CD4-positive, alpha-beta T cell treated with Interleukin-10 for 1 hour (primary cell): Measurements from ENCODE around the gene NDOR1.

Source experiments
- DNase-seq: peaks from one replicate; pipeline ENCODE4 v3.0.0-alpha.2; 2020

The NDOR1 gene

DNA sequence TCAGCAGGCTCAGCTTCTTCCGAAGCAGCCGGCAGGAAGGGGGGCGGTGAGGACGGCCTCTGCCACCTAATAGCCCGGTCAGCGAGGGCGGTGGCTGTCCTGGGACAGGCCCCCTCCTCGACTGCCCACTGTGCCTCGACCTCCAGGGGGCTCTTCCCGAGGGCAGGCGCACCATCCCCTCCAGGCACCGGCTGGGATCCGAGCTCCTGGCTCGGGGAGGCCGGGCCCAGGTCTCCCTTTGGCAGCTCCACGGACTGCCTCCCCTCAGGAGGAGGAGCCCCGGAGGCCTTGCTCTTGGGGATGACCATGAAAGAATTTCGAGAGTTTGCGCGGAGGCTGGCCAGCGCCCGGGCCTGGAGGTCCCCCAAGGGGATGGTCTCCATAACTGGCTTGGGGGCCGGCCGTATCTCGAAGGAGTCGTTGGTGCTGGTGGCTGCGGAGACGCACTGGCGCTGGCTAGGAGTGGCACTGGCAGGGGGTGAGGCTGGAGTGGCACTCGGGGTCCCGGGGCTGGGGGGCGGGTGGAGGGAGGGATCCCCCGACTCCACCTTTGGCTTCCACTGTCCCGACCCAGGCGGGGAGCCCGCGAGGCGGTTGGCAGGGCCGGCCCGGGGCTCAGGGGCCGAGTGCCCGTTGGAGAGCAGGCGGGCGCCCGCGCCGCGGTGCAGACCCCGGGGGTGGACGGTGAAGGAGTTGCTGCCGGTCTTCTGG is 5.9 kb upstream of the NDOR1 start:
- no peak for DNase-seq

DNA sequence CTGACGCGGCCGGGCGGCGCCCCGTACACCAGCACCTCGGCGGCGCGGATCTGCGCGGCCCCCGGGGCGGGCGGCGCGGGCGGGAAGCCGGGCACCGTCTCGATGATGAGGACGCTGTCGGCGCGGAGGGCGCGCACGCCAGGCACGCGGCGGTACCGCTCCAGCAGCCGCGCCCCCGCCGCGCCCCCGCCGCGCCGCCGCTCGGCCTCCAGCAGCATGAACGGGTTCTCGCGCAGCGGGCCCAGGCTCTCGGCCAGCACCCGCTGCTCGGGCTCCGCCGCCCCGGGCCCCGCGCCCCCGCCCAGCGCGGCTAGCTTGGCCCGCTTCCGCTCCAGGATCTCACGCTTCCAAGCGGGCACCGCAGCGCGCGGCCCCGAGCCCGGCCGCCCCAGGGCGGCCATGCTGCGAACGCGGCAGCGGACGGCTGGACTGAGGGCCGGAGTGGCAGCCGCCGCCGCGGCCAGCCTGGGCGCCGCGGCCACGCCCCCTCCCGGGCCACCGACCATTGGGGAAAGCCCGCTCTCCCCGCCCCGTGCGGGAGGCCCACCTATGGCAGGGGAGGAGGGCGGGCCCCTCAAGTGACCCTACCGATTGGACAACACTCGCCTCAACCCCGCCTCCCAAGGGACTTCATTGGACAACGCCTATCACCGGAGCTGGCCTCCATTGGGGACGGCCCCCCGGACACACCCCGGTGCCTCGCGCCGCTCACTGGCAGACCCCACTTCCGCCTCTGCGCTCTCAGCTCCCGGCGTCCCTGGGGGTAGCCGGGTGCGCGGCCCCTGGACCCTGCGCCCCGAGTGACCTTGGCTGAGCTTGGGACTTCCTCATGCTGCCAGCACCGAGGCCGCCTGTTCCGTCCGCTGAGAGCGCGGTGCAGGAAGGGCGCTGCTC is 4.9 kb upstream of the NDOR1 start, which contains the start of gene TPRN:
Gene TPRN (minus strand): TSS at position 431 of the 894 bp plus-strand sequence. CDS start 30 bp downstream, at position 401.
- peak; percentile 98 for DNase-seq

DNA sequence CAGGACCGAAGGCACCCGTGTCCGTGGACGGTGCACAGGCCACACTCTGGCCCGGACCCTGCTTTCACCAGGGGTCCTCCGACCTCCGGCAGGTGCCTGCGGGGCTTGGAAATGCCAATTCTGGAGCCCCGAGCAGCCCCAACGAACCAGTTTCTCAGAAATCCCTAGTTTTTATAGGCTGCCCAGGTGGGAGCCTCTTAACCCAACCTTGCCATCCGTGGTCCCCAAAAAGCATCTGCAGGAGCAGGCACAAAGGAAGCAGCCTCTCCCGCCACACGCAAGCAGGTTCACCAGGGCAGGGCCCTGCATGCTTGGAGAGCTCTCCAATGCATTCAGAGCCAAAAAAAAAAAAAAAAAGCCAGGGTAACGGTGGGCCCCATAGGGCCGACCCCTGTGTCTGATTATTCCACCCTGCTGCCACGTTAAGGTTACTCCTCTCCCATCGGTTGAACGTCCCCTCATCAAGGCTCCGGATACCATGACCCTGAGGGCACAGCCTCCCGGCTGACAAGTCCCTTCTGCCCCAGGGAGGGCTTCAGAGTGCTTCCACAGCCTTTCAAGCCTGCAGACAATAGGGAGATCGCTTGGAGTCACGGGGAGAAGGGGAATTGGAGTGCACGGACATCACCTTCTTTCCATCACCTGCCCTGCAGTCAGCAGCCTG is 4.2 kb upstream of the NDOR1 start:
- DNase-seq = no peak

DNA sequence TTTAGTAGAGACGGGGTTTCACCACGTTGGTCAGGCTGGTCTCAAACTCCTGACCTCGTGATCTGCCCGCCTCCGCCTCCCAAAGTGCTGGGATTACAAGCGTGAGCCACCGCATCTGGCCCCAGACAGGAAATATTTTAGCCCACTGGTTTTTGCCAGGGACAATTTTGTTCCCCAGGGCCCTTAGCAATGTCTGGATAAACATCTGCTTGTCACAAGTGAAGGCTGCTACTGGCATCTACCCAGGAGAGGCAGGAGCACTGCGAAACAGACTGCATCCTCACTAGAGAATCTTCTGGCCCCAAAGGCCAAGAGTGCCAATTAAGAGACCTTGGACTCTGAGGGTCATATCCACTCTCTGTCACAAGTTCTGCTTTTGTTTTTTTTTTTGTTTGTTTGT is 2.5 kb upstream of the NDOR1 start:
- DNase-seq = no peak

DNA sequence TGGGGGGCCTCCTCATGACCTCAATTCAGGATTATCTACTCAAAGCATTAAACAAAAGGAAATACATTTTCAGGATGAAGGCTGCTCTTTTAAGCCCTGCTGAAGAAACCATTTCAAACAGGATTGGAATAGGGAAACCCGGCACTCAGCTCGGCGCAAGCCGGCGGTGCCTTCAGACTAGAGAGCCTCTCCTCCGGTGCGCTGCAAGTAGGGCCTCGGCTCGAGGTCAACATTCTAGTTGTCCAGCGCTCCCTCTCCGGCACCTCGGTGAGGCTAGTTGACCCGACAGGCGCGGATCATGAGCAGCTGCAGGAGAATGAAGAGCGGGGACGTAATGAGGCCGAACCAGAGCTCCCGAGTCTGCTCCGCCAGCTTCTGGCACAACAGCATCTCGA is 772 bp upstream of the NDOR1 start:
- no peak for DNase-seq

DNA sequence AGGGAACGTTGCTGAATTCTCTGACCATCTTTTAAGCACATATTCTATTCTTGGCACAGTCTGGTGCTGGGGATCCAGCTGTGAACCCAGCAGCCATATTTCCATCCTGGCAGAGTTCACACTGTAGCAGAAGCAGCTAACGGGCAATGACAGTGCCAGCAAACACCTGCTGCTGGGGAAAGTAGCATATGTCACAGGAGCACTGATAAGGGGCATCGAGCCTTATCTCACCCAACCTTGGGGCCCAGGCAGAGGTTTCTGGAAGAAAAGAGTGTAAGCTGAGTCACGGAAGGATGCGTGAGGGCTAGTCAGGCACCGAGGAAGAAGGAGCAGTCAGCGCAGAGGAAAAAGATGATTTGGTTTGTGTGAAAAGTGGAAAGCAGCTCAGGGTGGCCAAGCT is 1.1 kb downstream of the NDOR1 start:
- no peak for DNase-seq

DNA sequence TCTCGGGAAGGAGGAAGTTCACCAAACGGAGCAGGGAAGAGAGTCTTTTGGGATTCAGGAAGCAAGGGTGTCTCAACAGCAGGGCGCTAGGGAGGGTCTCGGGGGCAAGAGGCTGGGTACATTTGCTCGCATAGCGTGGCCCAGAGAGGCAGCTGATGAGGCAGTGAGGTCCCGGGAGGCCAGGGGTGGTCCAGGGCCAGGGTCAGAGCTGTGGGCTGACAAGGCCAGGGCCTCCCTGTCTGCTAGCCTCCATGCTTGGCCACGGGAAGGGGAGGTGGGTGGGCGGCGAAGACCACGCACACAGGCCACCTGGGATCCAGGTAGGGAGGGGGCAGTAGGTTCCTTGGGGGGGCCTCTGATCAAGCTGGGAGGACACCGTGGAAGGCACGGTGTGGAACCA is 6.0 kb downstream of the NDOR1 start:
- no peak for DNase-seq

DNA sequence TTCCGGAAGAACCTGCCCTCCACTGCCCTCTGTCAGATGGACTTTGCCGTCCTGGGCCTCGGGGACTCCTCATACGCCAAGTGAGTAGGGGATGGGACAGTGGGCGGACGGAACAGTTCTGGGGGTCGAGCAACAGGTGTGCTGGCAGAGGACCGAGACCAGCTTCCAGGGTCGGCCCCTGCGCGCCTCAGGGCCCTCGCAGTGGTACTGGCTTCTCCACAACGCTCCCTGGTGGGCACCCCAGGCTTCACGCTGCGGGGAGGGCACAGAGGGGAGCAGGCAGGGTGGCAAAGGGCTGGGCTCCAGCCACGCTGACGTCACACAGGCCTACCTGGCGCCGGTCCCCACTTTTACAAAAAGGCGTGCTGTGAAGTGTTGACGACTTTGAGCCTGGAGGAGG is 7.0 kb downstream of the NDOR1 start:
- DNase-seq = no peak

DNA sequence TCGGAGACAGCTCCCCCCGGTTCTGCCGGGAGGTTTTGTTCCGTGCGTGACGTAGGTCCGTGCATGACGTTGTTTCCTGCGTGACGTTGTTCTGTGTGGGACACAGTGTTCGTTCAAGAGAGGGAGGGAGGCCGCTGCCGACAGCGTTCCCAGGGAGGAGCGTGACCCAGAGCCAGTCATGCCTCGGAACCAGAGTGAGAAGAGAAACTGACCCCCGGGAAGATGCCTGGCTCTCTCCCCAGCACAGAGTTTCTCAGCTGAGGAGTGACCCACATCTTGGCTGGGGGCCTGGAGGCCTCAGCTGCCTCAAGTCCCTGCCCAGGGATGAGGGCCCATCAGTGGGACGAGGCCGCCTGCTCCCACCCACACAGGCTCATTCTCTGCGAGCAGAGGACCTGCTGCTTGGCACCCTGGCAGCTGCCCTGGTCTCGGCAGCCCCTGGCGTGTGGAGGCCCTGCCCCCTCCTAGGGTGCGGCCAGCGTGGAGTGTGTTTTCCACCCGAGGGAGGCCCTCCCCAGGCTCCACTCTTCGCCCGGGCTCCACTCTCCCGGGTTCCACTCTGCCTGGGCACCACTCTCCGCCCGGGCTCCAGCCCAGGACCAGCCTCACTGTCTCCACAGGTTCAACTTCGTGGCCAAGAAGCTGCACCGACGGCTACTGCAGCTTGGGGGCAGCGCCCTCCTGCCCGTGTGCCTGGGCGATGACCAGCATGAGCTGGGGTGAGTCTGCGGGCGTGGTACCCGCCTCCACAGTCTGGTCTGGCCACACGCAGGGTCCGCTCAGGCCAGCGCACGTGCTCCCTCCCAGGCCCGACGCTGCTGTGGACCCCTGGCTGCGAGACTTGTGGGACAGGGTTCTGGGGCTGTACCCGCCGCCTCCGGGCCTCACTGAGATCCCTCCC is 7.9 kb downstream of the NDOR1 start:
- no peak for DNase-seq

DNA sequence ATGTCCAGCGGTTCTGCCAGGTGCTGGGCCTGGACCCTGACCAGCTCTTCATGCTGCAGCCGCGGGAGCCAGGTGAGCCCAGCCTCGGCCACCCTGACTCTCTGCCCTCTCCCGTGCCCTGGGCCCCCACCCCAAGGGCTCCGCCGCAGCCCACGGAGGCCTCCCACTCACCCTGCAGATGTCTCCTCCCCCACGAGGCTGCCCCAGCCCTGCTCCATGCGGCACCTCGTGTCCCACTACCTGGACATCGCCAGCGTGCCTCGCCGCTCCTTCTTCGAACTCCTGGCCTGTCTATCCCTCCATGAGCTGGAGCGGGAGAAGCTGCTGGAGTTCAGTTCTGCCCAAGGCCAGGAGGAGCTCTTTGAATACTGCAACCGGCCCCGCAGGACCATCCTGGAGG is 9.1 kb downstream of the NDOR1 start:
- DNase-seq = no peak

DNA sequence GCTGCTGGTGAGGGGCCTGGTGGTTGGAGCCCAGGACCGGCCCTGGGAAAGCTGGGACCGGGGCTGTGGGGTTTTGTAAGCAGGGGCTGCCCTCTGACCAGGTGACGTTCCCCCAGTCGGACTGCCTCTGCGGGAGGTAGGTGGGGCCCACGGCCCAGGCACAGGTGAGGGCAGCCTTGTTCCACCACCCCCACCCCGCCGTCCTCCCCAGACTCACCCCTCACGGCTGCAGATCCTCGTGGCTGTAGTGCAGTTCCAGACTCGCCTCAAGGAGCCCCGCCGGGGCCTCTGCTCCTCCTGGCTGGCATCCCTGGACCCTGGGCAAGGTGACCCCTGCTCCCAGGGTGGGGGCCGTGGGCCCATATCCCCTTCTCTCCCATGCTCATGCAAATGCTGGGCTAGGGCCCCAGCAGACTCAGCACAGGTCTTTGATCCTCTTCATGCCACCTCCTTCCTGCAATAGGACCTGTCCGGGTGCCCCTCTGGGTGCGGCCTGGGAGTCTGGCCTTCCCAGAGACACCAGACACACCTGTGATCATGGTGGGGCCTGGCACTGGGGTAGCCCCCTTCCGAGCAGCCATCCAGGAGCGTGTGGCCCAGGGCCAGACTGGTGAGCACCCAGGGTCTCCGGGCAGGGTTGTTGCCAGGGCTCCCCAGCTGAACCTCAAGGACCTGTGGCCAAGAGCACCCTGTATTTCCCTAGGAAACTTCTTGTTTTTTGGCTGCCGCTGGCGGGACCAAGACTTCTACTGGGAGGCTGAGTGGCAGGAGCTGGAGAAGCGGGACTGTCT is 9.9 kb downstream of the NDOR1 start:
- no peak for DNase-seq

DNA sequence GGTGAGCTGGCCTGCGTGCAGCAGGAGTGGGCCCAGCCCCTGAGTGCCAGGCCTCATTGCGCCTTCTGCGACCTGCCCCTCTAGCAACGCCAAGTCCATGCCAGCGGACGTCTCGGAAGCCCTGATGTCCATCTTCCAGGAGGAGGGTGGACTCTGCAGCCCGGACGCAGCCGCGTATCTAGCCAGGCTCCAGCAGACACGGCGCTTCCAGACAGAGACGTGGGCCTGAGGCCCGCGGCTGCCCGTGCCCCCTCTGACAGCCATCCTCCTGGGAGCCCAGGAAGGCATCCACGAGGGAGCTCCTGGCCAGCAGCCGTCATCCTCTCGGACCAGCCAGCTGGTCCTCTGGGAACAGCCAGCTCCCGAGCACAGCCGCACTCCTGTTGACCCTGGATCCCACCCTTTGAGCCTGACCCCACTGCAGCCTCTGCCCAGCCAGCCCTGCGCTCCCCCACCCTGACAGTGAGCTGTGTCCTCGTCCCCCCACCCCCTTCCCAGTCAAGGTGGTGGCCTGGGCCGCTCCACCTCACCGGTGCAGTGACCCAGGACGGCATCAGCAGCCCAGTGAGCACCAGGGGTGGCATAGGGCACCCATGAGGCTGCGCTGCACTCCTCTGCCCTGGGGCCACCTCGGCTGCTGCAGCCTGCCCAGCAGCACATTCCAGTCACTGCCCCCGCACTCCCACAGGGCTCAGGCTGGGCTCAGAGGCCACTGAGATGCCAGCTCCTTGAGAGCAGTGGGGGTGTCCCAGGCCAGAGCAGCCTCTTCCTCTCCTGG is 10.9 kb downstream of the NDOR1 start:
- DNase-seq = no peak

DNA sequence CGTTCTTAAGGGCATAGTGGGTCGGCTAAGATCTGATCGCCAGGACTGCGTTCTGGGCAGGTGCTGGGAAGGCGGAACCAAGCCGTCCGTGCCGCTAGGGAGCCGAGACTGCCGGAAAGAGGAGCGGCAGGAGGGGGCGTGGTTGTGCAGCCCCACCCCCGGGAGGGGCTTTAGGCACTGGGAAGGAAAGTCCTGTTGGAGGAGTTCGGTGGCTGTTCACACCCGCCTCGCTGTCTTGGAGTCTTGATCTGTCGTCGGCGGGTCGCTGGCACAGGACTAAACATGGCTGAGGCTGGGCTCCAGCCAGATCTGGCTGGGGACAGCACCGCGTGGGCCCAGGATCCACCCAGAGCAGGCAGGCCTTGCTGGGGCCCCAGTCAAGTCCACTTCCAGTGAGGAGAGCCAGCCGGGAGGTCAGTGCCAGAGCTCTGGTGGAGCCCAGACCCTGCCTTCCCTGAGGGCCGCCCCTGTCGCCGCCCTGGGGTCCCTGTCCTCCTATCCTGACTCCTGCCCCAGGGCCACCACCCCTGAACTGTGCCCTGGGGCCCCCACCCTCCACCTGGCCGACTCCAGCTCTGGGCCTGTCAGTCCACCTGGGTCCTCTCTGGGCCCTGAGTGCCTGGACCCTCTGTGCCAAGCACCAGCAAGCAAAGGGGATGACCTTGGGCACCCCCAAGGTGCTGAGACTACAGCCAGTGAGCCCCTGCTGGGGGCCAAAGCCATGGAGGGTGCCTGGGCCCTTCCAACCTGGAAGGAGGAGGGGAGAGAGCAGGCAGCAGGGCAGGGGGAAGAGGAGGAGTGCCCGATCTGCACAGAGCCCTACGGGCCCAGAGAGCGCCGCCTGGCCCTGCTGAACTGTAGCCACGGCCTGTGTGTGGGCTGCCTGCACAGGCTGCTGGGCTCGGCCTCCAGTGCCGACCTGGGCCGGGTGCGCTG is 12.0 kb downstream of the NDOR1 start:
- no peak for DNase-seq

DNA sequence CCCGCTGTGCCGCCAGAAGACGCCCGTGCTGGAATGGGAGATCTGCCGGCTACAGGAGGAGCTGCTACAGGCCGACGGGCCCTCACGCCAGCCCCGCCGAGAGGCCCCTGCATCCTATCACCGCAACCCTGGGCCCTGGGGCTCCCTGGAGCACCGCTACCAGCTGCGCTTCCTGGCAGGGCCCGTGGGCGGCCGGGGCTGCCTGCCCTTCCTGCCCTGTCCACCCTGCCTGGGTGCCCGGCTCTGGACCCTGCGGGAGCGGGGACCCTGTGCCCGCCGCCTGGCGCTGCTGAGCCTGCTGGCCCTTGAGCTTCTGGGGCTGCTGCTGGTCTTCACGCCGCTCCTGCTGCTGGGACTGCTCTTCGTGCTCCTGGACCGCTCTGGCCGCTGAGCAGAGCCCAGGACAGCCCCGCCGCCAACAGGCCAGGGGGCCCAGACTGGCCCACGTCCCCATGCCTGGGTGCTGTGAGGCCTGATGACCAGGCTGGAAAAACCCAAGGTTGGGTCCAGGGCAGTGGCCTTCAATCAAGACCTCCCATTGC is 12.8 kb downstream of the NDOR1 start:
- no peak for DNase-seq

DNA sequence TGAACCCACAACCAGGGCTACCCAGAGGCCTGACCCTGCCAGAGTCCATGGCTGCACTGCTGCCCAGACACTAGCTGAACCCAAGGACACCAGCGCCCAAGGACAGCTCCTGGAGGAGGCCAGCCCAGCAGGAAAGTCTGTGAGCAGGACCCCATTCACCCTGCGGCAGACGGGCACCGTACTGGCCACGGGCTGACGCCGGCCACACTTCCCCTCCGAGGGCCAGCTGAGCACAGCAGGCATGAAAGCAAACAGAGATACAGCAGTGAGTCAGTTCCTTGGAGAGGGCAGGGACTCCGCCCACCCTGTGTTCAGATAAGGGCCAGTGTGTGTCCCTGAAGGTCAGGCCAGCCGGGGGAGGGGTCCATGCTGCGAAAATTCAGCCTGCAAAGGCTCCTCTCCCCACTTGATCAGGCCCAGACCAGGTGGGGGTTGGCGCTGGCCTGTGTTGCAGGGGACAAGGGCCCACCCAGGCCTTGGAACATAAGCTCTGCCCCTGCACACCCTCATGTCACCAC is 13.3 kb downstream of the NDOR1 start:
- DNase-seq = no peak

DNA sequence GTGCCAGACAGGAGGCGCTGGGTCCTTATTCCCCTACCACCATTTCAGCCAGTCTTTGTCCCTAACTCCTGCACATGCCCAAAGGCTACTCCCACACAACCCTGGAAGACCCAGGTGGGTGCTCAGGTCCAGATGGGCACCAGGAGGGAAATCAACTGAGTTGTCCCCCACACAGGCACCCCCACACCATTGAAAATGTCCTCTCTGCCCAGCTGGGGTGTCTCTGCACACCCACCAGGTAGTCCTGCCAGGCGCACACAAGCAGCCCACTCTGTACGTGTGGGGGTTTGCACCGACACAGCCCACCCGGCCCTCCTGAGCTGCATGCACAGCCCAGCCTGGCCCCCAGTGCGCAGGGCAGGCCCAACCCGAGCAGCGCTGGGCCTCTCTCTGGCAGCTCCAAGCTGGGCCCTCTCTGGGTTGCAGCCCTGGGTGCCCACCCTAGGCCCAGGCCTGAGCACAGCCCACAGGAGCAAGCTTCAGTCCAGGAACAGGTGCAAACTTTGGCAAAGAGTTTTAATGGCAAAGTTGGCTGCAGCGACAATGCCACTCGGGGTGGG is 14.3 kb downstream of the NDOR1 start:
- DNase-seq = no peak

DNA sequence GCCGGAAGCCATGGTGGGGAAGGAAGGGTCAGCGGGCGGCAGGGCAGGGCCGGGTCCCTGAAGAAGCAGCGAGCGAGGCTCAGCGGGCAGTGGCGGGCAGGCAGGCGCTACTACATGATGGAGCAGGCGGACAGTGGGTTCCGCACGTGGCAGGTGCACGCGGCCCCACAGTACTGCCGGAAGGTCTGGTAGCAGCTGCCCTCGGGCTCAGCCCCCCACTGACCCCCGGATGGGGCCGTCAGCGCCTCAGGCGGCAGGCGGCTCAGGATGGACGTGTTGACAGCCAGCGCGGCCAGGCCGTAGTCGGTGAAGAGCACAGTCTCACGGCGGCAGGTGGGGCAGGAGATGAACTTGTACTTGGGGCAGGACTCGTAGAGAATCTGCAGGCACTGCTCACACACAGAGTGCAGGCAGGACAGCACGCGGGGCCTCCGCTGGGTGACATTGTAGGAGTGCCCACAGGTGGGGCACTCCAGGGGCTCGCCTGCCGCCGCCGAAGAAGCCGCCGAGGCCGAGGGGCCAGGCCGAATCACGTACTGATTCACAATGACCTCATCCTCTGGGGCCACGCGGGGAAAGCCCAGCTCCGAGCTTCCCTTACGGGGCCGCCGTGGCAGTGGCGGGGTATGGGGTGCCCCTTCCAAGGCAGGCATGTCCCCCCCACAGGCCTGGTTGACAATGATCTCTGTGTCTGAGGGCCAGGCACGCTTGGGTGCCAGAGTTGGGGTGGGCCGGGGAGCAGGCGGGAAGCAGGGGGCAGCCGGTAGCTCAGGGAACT is 15.0 kb downstream of the NDOR1 start:
- no peak for DNase-seq

DNA sequence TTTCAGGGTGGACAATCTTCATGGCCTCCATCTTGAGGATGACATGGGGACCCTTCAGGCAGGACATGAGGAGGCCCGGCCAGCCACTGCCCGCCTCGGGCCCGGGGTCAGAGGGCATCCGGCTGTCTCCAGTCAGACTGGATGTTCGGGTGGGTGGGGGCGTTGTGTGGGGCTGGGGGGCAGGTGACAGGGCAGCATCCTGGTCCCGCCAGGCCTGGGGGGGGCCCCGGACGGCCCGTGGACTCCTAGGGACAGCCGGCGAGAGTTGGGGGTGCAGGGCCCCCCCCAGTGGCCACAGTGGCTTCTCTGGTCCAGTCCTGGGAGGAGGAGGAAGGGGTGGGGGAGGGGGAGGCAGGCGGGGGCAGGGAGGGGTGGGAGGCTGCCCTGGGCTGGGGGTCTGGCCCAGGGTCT is 15.6 kb downstream of the NDOR1 start:
- no peak for DNase-seq
